NB4 (cell line): ENCODE results near the gene GFER.

Experiments
- TF ChIP-seq, protein P1 (sequence below): IDR thresholded peaks from one replicate; pipeline ENCODE4 v1.5.1; 2012; ENCODE audit warnings: low read depth, low read length
- TF ChIP-seq, protein P2 (sequence below): IDR thresholded peaks from 2 replicates; pipeline ENCODE4 v1.6.1; 2011; ENCODE audit warnings: low read depth, low read length

DNA sequence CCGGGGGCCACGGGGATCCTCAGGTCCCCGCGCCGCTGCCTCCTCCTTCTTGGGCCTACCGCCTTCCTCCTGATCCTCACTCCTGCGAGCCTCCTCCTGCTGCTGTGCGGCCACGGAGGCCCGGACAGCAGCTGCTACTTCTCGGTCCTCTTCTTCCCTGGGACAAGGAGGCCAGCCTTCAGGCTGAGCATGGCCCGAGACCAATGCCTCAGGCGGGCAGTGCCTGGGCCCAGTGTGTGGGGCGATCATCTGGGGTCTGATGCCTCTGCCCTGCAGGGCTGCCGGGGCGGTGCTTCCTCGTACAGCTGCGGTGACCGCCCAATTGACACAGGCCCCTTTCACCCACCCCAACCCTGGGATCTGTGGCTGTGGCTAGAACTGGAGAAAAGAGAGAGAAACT, 17.0 kb downstream of the GFER start:
- TF ChIP-seq, protein P1, sequence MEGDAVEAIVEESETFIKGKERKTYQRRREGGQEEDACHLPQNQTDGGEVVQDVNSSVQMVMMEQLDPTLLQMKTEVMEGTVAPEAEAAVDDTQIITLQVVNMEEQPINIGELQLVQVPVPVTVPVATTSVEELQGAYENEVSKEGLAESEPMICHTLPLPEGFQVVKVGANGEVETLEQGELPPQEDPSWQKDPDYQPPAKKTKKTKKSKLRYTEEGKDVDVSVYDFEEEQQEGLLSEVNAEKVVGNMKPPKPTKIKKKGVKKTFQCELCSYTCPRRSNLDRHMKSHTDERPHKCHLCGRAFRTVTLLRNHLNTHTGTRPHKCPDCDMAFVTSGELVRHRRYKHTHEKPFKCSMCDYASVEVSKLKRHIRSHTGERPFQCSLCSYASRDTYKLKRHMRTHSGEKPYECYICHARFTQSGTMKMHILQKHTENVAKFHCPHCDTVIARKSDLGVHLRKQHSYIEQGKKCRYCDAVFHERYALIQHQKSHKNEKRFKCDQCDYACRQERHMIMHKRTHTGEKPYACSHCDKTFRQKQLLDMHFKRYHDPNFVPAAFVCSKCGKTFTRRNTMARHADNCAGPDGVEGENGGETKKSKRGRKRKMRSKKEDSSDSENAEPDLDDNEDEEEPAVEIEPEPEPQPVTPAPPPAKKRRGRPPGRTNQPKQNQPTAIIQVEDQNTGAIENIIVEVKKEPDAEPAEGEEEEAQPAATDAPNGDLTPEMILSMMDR: no peak
- TF ChIP-seq, protein P2, sequence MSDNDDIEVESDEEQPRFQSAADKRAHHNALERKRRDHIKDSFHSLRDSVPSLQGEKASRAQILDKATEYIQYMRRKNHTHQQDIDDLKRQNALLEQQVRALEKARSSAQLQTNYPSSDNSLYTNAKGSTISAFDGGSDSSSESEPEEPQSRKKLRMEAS: no peak
